Erythroblast (primary cell): Measurements from ENCODE around the gene SCNN1A.

Experiments
- DNase-seq, 2 experiments: peaks; one replicate each; lab custom pipeline; 2025; lab: John Stamatoyannopoulos, UW
- GATA1 ChIP-seq: IDR thresholded peaks from 2 replicates; pipeline ENCODE4 v1.6.1; 2011; ENCODE audit warnings: low read depth, mild to moderate bottlenecking, control low read depth, low read length, moderate library complexity
- POLR2A ChIP-seq: IDR thresholded peaks from 2 replicates; pipeline ENCODE4 v1.6.1; 2011; ENCODE audit warnings: mild to moderate bottlenecking, low read length

SCNN1A gene

DNA sequence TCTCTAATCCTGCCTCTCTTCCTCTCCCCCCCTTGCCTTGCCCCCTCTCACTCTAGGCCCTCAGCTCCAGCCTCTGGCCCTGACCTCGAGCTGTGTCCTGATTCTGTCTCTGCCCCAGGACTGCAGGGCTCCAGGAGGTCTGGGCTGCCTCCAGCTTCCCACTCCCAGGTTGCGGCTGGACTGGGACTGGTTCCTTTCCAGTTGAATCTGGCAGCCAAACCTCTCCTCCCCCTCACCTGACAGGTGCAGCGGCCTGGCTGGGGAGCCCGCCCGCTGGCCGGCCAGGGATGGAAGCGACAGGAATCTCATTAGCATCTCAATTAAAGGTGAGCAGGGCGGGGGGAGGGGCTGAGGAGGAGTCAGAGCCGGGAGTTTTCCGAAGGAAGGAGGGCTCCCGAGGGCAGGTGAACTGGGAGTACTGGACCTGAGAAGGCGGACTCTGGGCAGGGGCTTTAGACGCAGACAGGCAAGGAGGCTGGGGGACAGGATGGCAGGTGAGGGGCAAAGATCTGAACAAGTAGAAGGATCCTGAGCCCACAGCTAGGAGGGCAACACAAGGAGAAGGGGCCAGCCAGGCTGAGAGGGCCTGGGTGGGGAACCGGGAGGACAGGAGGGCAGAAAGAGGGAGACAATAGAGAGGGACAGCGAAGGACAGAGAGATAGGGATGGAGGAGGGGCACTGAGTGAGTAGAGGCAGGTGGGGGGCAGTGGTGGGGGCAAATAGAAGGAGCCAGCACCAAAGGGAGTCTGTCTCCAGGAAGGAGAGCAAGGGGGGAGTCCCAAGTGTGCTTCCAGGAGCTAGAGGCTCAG lies at the start of gene SCNN1A:
Gene SCNN1A, minus strand, starts transcription at position 295 of the 810 bp plus-strand sequence. CDS start 780 bp downstream, outside the sequence.
- TF ChIP-seq POLR2A = no peak
- no peak for TF ChIP-seq GATA1
- no peak for DNase-seq

DNA sequence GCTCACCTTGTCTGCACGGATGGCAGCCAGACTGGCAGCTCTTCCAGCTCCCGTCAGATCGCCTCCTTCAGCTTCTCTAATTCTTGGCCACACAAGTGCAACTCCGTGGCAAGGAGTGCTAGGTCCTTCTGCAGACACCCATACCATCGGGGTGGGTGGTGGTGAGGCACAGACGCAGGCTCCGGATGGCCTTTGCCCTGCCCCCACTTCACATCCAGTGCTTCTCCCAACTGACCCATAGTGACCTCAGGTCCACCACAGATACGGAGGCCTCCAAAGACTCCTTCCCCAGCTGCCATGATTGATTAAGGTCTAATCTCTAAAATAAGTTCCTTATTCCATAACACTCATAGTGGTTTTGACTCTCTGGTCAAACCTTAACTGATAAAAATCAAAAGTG lies 49.5 kb upstream of the SCNN1A start:
- DNase-seq = peak; percentile 47 to 77
- TF ChIP-seq GATA1 (no peak), POLR2A (no peak)

DNA sequence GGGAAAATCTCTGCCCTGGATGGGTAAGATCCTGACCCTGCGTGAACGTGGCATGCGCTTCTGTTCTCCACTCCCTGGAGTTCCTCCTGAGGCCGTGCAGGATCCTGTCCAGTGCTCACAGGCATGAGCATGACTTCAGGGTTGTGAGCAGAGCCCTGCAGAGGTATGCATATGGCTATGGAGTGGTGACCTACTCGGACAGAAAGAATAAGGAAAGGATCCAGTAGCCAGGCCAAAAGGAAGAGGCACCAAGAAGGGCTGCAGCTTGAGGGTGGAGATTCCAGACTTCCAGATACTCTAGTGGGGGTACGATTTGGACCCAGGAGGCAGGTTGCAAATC lies 48.6 kb upstream of the SCNN1A start:
- TF ChIP-seq GATA1 (no peak), POLR2A (no peak)
- DNase-seq = no peak

DNA sequence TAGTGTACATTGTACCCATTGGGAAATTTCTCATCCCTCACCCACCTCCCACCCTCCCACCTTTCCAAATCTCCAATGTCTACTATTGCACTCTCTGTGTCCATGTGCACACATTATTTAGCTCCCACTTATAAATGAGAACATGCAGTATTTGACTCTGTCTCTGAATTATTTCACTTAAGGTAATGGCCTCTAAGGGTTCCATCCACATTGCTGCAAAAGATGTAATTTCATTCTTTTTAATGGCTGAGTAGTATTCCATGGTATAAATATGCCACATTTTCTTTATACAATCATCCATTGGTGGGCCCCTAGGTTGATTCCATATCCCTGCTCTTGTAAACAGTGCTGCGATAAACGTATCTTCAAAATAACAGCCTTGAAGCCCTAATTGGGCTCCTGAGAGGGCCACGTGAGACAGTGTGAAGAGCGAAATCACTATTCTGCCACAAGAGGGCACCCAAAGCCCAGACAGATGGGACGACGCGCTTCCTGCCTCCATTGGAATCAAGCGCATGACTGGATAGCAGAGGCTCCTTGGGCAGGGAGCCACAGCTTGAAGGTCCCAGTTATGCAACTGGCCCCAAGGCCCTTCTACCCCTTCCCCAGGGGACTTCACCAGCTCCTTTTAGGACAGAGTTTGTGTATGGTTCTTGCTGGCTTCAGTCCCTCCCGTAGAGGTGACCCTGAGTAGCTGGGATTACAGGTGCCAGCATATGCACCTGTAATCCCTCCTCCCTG lies 48.1 kb upstream of the SCNN1A start:
- DNase-seq = peak; percentile 91 to 94
- TF ChIP-seq POLR2A = no peak
- no peak for TF ChIP-seq GATA1

DNA sequence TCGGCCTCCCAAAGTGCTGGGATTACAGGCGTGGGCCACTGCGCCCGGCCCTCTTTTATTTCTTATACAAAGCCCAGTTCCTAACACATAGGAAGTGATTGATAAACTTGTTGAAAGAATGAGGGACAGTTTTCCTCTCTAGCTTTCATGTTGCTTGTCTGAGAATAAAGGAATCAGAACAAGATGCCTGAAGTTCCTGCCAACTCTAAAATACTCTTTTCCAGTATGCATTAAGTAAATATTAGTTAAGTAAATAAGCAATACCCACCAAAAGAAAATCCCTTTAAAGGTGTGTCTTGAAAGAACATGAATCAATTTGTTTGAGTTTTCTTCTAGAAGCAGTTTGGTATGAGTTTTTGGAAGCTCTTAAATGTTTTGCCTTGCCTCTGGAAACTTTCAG lies 45.0 kb upstream of the SCNN1A start:
- TF ChIP-seq POLR2A = no peak
- TF ChIP-seq GATA1 = no peak
- no peak for DNase-seq

DNA sequence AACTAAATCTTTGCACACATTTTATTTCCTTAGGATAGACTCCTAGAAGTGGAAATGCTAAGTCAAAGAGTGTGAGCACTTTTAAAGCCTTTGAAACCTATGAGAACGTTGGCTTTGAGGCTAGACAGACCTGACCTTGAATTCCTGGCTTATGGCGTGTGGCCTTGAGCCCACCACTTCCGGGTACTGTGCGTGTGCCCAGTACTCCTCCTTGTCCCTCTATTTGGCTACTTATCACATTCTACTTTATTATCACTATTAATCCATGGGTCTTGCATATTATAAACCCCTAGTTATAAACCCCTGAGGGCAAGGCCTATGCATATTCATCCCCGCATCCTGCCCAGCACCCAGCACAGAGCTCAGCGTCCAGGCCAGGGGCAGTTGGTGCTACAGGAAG lies 43.4 kb upstream of the SCNN1A start:
- DNase-seq = no peak
- no peak for TF ChIP-seq POLR2A
- no peak for TF ChIP-seq GATA1

DNA sequence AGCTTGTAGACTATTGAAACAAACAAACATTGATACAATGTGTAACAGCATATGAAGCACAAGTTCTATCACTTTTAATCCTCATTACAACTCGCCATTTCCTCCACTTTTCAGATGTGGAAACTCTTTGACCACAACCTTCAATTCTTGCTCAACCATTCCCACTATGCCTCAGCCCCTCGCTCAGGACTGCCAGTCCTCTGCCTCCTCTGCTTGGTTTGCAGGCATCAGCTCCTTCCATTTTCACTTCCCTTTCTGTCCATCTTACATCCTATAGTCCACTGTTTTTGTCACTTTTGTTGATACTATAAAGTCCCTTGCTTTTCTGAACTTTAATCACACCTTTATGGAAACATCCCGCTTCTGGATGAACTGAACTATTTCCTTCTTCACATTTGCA lies 41.2 kb upstream of the SCNN1A start:
- TF ChIP-seq GATA1 (no peak), POLR2A (no peak)
- DNase-seq = no peak

DNA sequence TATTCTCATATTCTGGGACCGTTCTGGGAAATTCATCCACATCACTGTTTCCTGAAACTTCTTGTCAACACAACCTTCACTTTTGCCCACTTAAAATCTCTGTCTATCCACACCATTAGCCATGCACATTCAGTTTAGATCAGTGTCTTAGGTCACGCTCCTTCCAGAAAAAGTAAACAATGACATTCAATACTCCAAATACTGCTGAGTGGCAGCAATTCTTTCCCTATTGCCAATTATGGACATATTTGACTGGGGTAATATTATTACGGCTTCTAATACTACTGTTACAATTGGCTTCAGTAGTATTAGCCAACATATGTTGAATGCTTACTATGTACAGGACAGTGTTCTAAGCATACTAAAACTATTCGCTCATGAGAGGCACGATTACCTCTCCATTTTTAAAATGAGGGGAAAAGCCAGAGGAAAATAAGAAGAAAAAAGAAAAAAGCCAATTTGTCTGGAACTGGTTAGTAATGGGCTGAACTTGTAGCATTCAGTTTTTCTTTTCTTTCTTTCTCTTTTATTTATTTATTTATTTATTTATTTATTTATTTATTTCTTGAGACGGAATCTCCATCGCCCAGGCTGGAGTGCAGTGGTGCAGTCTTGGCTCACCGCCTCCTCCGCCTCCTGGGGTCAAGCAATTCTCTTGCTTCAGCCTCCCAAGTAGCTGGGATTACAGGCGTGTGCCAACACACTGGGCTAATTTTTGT lies 32.0 kb upstream of the SCNN1A start:
- TF ChIP-seq GATA1 (no peak), POLR2A (no peak)
- DNase-seq = no peak

DNA sequence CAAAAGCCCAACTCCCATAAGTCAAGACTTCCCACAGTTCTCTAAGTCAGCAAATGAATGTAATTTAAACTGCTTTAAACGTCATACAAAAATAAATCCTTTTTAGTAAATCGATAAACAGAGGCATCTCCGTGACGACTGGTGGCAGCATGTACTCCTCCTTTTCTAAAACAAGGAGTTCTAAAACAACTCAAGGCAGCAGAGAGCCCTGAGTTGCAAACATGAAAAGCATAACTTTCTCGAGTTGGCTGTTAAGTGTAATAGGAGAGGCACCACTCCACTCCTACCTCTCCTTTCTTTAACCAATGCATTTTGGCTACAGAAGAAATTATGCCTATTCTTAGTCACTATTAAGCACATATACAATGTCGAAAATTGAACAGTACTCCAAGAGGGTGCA lies 30.6 kb upstream of the SCNN1A start:
- DNase-seq = no peak
- TF ChIP-seq GATA1 = no peak
- no peak for TF ChIP-seq POLR2A

DNA sequence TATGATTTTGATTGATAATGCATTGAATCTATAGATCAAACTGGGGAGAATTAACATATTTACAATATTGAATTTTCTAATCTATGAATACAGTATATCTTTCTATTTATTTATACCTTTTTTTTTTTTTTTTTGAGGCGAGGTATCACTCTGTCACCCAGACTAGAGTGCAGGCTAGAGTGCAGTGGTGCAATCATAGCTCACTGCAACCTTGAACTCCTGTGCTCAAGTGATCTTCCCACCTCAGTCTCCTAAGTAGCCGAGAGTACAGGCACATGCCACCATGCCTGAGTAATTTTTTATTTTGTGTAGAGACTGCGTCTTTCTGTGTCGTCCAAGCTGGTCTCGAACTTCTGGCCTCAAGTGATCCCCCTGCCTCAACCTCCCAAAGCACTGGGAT lies 29.0 kb upstream of the SCNN1A start:
- TF ChIP-seq GATA1 (no peak), POLR2A (no peak)
- no peak for DNase-seq

DNA sequence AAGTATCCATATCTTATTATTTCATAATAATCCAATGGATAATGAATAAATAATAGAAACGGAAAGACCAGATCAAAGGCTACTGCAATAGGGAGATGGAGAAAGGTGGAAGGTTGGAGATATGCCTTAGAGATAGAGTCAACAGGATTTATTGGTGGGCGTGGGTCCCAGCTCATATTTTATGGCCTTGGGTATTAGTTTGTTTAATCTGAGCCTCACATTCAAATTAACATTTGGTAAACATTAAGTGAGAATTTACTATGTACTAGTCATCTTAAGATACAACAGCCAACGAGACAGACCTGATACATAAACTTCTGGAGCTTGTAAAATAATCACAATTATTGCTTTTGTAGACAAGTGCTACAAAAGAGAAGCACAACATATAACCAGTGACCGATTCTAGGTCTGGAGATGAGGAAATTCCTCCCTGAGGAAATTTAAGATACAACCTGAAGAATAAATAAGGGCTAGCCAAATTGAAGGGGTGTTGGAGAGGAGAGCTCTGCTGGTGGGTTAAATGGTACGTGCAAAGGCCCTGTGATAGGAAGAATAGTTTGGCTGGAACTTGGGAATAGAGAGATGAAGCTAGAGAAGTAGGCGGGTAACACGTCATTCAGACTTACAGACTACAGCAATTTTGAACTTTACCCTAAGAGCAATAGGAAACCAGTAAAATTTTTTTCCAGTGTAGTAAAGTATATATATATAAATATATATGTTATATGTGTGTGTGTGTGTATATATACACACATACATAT lies 24.7 kb upstream of the SCNN1A start:
- no peak for DNase-seq
- TF ChIP-seq GATA1 (no peak), POLR2A (no peak)

DNA sequence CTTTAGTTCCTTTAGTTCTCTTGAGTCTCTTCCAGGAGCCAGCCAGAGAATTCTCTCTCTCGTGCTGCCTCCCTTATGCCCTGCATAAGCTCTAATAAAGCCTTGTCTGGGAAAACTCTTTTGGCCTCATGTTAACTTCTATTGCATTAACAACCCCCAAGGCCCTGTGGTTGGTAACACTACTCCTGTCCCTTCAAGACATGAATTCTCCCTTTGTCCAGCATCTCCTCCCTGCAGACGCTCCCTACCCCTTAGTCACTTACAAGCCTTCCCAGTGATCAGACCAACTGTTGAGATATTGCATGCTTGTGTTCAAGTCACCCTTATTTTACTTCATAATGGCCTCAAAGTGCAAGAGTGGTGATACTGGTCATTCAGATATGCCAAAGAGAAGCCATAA lies 20.7 kb upstream of the SCNN1A start:
- no peak for TF ChIP-seq POLR2A
- TF ChIP-seq GATA1 = no peak
- no peak for DNase-seq

DNA sequence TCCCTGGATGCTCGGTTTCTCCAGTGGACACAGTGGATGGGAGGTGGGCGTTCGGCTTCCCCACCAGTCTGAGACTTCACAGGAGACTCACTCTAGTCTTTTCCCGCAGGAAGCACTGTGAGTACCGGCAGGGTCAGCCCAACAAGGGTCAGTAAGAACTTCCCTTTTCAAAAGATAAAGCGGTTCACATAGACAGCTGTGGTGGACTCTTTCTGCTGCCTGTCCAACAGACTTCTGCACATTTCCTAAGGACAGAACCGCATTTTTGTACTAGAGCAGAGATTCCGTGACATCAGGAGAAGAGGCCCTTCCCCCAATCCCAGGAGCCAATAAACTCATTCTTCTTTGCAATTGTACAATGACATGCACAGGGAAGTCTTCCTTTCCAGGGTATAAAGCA lies 19.0 kb upstream of the SCNN1A start:
- DNase-seq = no peak
- TF ChIP-seq GATA1 (no peak), POLR2A (no peak)
